Hippocampal formation (tissue), 2 donors: Measurements from ENCODE around the gene GPC5.
"Not testable (repeated sequence)": the region's sequence is repeated elsewhere in the genome, so short reads cannot be mapped to it uniquely, and the experiment has no call there.

ENCODE experiments used
- DNase-seq, 2 donors: peaks; one replicate each; lab custom pipeline; 2025; lab: John Stamatoyannopoulos, UW

GPC5 gene

DNA sequence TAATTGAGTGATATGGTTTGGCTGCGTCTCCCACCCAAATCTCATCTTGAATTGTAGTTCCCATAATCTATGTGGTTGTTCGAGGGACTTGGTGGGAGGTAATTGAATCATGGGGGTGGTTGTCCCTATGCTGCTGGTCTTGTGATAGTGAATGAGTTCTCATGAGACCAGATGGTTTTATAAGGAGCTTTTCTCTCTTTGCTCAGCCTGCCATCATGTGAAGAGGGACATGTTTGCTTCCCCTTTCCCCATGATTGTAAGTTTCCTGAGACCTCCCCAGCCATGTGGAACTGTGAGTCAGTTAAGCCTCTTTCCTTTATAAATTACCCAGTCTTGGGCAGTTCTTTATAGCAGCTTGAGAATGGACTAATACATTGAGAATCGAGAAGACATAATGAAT lies 480.1 kb downstream of the GPC5 start:
- DNase-seq: no peak

DNA sequence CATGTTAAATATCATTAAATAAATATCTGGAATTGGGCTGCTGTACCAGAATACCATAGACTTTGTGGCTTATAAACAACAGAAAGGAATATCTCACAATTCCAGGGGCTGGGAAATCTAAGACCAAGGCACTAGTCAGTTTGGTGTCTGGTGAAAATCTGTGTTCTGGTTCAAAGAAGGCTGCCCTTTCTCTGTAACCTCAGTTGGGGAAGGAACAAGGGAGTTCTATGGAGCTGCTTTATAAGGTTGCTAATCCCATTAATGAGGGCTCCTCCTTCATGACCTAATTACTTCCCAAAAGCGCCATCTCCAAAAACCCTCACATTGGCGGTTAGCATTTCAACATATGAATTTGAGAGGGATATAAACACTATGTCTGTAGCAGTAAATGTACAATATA lies 480.9 kb downstream of the GPC5 start:
- no peak for DNase-seq

DNA sequence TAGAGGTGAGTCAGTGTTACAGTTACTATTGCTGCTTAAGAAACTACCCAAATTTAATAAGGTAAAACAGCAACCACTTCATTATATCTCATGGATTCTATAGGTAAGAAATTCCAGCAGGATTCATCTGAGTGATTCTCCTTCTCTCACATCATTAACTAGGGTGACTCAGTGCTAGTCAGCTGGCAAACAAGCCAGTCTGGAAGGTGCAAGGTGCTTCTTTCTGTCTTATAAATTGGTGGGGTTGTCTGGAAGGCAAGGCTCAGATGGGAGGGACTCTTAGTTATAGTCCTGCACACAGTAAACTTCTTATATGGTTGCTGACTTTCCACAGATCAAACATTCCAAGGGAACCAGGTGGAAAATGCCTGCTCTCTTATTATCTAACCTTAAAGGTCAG lies 484.5 kb downstream of the GPC5 start:
- no peak for DNase-seq

DNA sequence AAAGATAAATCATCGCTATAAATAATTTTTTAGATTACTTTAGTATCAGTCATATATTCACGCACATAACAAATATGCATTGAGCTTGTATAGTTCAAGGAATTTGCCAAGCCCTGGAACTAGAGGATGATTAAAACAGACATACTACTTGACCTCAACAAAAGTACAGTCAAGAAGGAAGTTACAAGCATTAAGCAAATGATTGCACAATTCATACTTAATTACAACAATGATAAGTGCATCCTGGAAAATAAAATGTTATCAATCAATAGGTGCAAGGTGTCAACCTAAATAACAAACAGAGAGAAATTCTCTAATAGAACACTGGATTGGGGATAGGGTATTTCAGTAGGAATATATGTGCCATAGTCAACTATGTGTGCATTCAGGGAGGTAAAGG lies 491.2 kb downstream of the GPC5 start:
- no peak for DNase-seq

DNA sequence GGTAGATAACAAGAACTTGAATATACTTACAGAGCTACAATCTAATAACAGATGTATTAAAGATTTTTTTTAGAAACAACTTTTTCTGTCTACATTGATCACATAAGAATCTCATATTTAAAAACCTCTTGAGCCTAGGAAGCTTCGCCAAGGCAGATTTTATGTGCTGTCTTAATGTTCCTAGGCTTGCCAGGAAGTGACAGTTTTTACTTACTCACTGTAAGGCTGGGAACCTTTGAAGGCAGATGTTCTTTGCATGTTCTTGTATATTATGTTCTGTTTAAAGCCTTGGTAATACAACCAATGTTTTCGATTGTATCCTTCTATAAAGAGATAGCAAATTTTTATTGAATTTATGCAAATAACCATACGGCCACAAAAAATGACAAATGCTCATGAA lies 492.7 kb downstream of the GPC5 start:
- DNase-seq: no peak

DNA sequence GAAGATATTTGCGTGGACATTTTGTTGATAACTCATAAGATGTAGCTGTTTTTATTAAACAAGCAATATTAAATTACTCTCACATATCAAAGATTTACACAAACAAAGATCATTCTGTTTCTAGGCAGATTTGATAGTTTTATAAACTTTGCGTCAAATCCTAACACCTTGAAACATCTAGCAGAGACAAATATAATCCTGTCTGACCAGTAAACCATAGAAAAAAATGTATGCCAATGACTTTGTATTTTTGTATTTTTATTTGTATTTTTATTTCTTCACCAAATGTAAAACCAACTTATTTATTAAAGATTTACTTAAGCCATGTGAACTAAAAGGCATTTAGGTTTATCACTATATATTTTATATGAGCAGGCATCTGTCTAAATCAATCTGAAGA lies 494.6 kb downstream of the GPC5 start:
- no peak for DNase-seq

DNA sequence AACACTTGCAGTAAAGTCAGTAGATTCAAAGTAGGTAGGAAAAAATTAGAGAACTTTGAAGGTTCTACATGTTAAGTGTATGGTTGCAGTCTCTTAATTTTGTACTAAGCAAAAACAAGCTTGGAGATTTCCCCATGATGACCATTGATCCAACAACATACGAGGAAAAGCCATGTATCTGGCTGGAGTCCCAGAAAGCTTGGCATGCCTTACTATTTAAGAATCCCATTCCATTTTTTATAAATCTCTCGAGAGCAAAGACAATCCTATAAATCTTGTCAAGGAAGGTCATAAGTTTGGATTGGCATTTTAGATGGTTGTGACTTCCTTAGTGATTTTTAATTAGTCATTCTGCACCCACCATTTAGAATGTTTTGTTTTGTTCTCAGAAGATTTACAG lies 495.9 kb downstream of the GPC5 start:
- no peak for DNase-seq

DNA sequence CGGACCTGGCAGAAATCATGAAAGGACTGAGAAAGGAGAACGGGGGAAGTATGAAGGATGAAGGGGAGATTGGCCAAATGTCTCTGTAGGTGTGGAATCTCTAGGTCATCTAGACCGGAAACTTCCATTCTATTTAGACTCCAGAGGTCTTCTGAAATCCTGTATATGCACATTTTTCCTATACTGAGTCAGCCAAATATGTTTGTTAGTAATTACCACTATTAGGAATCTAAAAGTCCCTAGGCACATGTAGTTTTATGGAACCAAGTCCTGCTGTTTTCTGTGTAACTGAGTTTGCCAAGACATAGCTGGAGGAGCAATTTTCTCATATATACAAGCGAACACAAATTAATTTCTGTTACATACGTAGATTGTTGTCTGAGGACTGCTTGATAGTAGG lies 498.1 kb downstream of the GPC5 start:
- DNase-seq: no peak

DNA sequence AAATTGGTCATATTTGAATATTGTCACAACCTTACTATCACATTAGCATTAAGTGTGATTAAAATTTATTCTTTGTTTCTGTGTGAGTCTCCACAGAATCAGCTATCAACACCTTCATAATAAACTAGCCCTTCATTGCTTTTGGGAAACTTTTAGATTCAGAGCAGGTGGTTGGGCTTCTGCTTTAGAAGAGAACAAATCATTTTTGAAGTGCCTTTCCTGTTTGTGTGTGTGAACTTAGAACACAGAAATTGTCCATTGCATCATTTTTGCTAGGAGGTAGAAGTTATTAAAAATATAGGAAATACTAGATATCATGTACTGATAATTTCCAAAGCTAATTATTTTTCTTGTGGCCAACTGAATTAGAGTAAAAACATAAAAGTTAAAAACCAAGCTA lies 500.6 kb downstream of the GPC5 start:
- not testable (repeated sequence) for DNase-seq

DNA sequence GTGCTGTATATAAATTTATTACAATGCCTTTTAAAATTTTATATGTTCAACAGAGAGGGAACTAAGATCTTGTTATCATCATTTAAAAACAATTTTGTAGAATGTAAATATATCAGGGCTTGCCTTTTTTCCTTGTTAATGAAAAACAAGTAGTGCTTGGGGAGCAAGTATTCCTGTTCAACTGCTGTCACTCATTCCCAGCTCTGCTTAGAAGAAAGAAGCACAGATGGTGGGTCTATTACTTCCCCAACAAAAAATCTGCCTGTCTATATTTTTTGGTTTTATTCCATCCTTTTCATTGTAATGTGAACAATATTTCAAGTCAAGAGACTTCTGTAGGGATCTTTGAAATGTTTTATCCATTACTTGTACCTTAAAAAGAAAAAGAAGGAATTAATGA lies 503.9 kb downstream of the GPC5 start:
- DNase-seq: no peak

DNA sequence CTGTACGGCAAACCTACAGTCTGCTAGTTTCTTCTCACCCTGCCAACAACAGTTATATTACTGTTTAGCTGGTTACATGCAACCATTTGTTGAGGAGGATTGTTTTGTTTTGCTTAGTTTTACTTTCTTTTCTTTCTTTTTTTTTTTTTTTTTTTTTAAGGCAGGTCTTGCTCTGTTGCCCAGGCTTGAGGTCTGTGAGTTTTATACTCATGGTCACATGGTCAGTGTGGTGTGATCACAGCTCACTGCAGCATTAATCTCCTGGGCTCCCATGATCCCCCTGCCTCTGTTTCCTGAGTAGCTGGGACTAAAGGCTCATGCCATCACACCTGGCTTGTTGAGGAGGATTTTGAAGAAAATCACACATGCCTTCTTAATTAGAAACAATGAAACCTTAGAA lies 505.6 kb downstream of the GPC5 start:
- no peak for DNase-seq

DNA sequence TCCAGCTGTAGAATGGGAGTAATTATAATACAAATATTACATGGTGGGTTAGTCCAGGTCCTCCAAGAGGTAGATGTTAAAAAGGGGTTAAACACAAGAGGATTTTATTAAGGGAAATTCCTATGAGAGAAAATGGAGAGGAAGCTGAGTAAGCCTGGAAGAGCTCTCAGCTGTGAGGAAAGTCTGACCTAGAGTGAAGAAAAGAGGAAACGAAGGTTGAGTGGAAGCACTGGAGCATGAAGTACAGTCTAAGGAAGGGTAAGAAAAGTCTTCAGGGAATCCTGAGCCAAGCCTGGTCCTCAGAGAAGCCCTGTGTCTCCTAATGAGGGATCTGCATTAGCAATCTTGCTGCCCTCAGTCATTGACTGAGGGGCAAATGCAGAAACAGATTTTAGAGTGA lies 506.2 kb downstream of the GPC5 start:
- no peak for DNase-seq

DNA sequence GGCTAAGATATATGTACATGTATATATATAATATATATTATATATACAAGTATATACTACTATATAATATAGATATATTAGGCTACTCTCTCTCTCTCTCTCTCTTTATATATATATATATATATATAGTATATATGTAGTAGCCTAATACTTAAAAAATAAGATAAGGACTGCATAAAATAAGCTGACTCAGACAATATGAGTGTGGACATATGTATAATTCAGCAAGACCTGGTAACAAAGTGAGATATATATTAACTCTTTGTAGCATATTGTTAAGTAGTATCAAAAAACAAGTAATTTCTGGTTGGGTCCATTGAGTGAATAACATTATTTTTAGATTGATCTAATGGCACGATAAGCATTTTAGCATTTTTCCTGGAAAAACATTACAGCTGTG lies 509.0 kb downstream of the GPC5 start:
- no peak for DNase-seq

DNA sequence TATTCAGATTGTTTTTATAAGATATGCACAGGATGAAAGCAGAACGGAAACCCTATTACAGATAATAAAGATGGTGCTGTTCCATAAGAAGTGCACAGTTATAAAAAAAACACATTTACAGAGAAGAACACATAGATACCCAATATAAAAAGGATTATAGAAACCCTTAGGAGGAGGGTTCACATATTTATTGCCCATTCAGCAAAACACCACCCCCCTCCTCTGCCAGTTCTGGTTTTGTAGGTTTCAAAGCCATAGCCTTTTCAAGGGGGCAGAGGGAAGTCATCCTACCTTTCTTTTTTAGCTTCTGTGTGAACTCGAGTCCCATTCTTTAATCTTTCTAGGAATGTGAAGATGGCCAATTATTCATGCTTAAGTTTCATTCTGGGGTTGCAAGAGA lies 511.2 kb downstream of the GPC5 start:
- DNase-seq: no peak

DNA sequence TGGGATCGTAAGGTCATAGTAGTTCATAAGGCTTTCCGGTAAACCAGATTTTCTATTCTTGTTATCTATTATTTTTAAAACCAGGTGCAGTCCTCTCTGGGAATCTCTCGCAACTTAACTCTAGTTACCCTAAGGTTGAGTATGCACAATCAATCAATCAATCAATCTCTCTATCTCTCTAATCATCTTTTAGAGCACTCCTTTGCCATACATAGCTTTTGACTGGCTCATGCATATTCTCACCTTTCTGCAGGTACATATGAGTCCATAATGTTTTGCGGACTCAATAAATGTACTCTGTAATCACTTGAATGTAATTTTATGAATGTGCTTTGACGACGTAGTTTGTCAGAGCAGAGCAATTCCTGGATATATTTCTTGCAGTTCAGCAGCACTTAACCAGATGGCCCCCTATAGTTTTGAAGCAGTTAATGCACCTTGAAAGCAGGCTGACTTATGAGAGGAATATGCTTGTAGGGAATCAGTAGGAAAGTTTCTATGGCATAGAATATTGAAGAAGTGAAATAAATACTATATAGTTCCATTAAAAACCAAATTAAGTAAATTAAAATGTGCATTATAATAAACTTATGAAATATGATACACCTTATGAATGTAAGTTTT lies 524.7 kb downstream of the GPC5 start:
- DNase-seq: no peak

DNA sequence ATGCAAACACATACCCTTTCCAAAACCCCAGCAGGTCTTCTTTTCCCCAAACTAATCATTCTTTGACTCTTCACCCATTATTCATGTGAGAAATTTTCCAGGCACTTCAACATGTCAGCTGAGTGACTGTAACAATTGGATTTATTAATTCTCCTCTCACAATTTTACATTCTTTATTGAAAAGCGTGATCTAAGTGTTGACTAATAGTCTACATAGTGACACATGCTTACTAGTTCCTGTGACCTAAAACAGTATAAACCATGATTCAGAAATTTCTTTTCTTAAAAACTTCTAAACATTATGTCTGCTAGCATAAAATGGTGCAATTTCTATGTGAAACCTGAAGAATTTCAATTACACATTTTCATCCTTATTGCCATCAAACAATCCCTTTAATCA lies 532.3 kb downstream of the GPC5 start:
- DNase-seq: no peak

DNA sequence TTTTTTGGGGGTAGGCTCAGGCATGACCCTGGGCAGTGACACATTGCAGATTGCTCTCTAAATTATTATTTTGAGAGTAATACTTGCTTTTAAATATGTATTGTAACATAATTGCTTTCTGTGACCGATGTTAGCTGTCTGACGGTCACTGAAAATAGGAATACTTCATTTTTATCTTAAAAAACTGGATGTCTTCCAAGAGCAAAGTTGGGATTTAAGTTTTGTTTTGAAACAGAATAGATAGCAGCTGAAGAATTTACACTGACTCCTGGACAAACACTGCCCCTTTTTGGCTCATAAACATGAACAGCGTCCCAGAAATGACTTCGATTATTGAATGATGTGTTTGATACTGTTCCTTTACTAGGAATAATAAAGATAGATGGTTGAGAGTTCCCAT lies 535.9 kb downstream of the GPC5 start:
- no peak for DNase-seq

DNA sequence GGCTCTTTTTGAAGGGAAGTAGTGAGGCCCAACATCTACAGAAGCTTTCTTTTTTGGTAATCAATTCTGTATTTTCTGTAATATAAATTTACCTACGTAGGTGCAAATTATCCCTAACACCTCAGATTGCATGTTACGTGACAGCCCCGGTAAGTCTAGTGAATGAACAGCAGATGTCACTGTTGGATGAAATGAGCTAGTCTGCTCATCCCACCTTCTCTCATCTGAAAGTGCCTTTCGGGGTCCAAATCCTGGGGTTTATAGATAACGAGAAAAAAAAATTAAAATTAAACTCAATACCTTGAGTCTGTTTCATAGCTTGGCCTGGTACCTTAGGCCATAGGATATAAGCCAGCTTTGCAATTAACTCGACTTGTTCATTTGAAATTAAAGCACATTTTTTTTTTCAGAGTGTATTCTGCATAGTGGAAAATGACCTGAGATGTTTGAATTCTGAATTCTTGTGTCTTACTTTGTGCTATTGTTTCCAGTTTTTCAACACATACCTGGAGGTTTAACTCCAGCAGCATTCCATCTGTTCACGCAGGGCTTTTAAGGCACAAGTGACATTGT lies 548.2 kb downstream of the GPC5 start:
- peak in 1 of 2 donors; percentile 45 for DNase-seq

DNA sequence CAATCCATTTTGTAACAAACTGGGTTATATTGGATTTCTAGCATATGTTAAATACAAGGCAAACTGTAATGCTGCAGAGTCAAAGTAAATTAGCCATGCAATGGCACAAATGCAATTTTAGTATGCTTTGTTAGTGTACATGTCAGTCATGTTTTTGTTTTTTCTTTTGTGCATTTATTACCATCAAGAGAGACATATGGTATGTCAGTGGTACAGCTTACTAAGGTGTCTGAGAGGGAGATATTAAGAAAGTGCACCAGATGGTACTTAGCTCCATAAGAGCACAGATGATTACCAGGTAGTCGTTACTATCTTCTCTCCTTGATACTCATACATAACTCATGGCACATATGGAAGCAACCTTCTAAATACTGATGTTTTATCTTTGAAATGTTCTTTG lies 550.3 kb downstream of the GPC5 start:
- no peak for DNase-seq

DNA sequence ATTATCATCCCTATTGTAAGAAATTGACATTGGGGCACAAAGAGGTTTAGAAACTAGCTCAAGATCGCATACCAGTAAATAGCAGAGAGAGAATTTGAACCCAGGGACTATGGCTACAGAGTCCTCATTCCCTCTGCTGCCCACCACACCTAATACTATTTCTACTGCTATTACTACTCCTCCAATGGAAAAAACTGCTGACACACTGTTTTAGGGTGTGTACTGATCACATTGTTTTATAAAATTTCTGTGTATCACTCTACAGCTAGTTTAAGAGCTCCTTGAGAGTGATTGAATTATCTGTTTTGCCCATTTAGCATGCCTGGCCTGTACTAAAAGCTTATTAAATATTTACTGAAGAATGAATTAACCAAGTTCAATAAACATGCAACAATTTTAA lies 552.4 kb downstream of the GPC5 start:
- no peak for DNase-seq

DNA sequence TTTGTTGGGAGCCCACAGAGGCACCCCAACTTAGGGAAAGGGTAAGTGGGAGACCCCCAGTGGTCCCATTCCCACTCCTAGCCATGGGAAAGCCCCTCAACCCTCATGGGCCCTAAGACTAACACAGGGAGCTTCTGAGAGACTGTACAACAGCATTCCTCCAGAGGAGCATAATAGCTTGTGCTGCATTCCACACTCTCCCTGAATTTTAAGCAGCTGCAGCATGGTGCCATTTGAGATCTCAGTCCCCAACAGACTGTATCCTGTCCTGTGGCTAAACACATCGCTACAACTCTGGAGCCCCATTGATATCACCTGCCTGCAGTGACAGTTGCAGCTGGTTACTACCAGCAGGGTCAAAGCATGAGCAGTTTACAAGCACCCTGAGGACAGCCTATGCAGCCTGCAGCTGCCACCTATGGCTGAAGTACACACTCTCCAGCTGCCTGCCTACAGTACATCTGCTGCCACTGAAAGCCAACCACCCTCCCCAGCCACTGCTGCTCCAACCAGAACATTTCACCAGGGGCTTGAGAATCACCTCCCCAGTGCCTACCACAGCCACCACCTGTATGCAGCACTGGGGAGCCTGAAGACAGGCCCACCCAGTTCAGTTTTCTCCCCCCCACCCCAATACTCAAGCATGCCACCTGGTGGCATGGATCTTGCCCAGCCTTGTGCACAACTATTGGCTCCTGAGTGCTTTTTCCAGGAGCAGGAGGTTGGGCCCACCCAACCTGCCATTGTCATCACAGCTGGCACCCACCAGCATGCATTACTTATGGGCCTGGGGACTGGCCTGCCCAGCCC lies 557.3 kb downstream of the GPC5 start:
- no peak for DNase-seq

DNA sequence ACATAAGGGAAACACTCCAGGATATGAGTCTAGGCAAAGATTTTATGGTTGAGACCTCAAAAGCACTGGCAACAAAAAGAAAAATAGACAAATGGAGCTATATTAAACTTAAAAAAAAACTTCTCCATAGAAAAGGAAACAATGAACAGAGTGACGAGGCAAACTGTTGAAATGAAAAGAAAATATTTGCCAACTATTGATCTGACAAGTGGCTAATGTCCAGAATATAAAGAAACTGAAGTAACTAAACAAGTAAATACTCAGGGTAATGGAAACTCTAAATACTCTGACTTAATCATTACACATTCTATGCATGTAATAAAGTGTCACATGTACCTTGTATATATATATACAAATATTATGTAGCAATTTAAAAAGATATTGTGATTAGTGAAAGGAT lies 562.5 kb downstream of the GPC5 start:
- no peak for DNase-seq

DNA sequence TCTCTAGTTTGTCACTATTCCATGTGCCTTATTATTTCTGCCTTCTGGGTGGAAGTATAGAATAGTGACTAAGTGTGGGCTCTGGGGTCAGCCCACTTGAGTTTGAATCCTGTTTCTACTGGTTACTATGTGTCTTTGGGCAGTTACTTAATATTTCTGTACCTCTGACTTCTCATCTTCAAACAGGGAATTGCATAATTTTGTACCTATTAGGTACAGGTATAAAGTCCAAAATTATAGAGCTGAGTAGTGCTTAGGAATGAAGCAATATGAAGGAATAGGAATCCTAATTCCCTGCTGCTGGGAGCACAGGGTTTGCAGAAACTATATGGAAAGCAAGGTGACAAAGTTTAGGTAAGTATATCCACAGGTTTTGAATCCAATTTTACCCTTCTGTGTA lies 564.5 kb downstream of the GPC5 start:
- no peak for DNase-seq

DNA sequence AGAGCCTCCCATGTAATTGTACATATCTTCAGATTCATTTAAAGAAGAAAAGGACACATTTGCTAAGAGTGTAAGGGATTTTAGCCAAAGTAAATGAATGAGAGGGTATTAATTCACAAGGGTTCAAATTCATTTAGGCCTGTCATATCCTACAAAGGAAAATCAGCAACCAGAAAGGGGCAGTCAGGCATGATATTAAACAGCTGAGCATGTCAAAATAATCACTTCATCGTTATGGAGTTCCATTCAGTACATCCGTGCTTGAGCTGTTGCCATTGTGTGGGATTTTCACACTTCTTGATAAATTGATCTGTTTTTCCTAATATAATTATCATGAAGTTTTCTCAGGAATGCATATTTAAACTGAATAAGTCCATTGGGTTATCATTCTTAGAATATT lies 567.1 kb downstream of the GPC5 start:
- DNase-seq: no peak
